HepG2 (cell line): ENCODE data around the gene TMEM185B. TPM values are rescaled to one million over a fixed set of nuclear protein-coding genes. Genes with fewer than 3 reads are reported as not detected.
A peak's percentile ranks its signal among the peaks of the same experiment; 100 is the strongest.

Experiments used
- CREB1 ChIP-seq, 2 experiments: fragments of 450-650 bp in 1 of 2; IDR thresholded peaks; 2 replicates each; pipeline ENCODE4 v1.6.1; 2016 to 2017; ENCODE audit warnings: control low read depth in 1 of 2, mild to moderate bottlenecking in 1 of 2, missing compliant biosample characterization in 1 of 2, missing genetic modification characterization in 1 of 2
- NFKB2 ChIP-seq: sonication (generic); formaldehyde crosslinking; IDR thresholded peaks from 2 replicates; pipeline ENCODE4 v1.4.0; 2020; ENCODE audit warnings: missing genetic modification reagents, borderline replicate concordance
- PPARG ChIP-seq: conservative IDR thresholded peaks from 2 replicates; pipeline ENCODE4 v1.6.1; 2016; ENCODE audit warnings: missing biosample characterization, missing genetic modification reagents
- SAFB2 ChIP-seq: sonication (generic); formaldehyde crosslinking; IDR thresholded peaks from 2 replicates; pipeline ENCODE4 v1.5.1; 2020; ENCODE audit warnings: missing genetic modification reagents, low read depth, mild to moderate bottlenecking, borderline replicate concordance
- SOX6 ChIP-seq, 2 experiments: fragments of 450-650 bp in 1 of 2; sonication (generic) in 1 of 2; formaldehyde crosslinking in 1 of 2; IDR thresholded peaks; 2 replicates each; pipeline versions ENCODE4 v1.4.0 to v1.6.1; 2017 to 2020; ENCODE audit warnings: antibody characterized with exemption in 1 of 2, mild to moderate bottlenecking in 1 of 2, missing genetic modification reagents in 1 of 2
- ZNF605 ChIP-seq: sonication (generic); formaldehyde crosslinking; IDR thresholded peaks from 2 replicates; pipeline ENCODE4 v1.8.0; 2022; ENCODE audit warnings: mild to moderate bottlenecking, missing genetic modification reagents
- polyA plus RNA-seq, 8 experiments: library from polyadenylated mRNA; depleted of rRNA in 3 of 8; stranded (reverse) in 7 of 8; unstranded in 1 of 8; fragments of >200 nt; fragmentation: Illumina TruSeq in 4 of 8; extraction: Trizol in 4 of 8; gene quantifications; 2 replicates each; pipeline versions ENCODE4 v1.2.1 to v1.2.3, GENCODE V29; 2011 to 2016; ENCODE audit warnings: low read depth in 4 of 8, missing spikeins in 1 of 8, mixed read lengths in 1 of 8; ENCODE audit not compliant: insufficient read depth in 1 of 8
- total RNA-seq, 5 experiments: library from RNA; depleted of rRNA; stranded (reverse); fragments of >200 nt; fragmentation: Illumina TruSeq; extraction: Trizol; gene quantifications; 2 replicates each; pipeline ENCODE4 v1.2.3, GENCODE V29; 2016; ENCODE audit warnings: low read depth in 1 of 5
- TF ChIP-seq, protein P1 (sequence below), 2 experiments: fragments of 450-650 bp in 1 of 2; sonication (generic) in 1 of 2; formaldehyde crosslinking in 1 of 2; IDR thresholded peaks; 2 replicates each; pipeline versions ENCODE4 v1.6.1 to v1.8.0; 2016 to 2022; ENCODE audit warnings: antibody characterized with exemption in 1 of 2, mild to moderate bottlenecking in 1 of 2, missing genetic modification reagents in 1 of 2
- TF ChIP-seq, protein P2 (sequence below): sonication (generic); formaldehyde crosslinking; IDR thresholded peaks from 2 replicates; pipeline ENCODE4 v1.4.0; 2020; ENCODE audit warnings: mild to moderate bottlenecking, low read depth, missing genetic modification reagents
- TF ChIP-seq, protein P3 (sequence below): sonication (generic); formaldehyde crosslinking; IDR thresholded peaks from 2 replicates; pipeline ENCODE4 v1.5.0; 2020; ENCODE audit warnings: mild to moderate bottlenecking, missing genetic modification reagents
- TF ChIP-seq, protein P4 (sequence below): sonication (generic); formaldehyde crosslinking; IDR thresholded peaks from 2 replicates; pipeline ENCODE4 v1.8.1; 2022; ENCODE audit warnings: low read depth, mild to moderate bottlenecking, missing genetic modification reagents

TMEM185B gene
- total and polyA plus RNA-seq, 2 of the 13 experiments (the other 11 are each of a cell fraction or from before 2014, with no cell fraction given) = 5.6 to 7.0 TPM

DNA sequence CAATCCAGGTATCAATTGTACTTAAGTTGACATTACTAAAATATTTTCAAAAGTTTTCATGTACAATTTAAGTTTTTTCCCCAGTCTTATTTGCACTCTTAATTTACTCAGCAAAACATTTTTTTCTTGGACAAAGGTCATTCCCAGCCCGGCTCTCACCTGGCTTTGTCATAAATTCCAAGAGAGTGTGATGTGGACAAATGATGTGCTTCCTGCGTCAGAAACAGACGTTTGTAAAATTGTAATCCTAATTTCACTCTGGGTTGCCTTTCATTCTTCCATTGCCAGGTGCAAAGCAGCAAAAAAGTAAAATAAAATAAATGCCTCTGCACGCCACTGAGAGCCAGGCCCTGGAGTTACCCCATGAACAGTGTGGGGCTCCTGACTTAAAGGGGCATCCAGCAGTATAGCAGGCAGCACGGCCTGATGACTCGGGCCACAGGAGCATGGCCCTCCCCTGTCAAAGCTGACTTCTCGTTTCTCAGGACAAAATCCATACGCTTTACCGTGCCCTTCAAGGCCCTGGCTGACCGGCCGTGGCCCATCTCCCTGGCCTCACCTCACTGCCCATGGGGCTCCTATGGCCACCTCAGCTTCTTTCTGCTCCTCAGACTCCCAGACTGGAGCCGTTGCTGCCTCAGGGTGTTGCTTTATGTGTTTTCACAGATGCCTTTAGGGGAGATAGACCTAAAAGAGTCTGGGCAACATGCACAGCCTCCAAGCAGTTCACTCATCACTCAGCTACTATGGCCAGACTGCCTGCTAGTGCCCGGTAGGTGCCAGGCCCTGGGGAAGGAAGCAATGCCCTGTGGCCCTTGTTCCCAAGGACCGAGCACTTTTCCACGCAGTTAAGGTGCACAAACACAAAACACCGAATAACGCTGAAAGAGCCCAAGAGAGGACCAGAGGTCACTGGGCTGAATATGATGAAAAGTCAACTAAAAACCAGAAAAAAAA lies 7.6 kb upstream of the TMEM185B start (continued):
- TF ChIP-seq, protein P1, sequence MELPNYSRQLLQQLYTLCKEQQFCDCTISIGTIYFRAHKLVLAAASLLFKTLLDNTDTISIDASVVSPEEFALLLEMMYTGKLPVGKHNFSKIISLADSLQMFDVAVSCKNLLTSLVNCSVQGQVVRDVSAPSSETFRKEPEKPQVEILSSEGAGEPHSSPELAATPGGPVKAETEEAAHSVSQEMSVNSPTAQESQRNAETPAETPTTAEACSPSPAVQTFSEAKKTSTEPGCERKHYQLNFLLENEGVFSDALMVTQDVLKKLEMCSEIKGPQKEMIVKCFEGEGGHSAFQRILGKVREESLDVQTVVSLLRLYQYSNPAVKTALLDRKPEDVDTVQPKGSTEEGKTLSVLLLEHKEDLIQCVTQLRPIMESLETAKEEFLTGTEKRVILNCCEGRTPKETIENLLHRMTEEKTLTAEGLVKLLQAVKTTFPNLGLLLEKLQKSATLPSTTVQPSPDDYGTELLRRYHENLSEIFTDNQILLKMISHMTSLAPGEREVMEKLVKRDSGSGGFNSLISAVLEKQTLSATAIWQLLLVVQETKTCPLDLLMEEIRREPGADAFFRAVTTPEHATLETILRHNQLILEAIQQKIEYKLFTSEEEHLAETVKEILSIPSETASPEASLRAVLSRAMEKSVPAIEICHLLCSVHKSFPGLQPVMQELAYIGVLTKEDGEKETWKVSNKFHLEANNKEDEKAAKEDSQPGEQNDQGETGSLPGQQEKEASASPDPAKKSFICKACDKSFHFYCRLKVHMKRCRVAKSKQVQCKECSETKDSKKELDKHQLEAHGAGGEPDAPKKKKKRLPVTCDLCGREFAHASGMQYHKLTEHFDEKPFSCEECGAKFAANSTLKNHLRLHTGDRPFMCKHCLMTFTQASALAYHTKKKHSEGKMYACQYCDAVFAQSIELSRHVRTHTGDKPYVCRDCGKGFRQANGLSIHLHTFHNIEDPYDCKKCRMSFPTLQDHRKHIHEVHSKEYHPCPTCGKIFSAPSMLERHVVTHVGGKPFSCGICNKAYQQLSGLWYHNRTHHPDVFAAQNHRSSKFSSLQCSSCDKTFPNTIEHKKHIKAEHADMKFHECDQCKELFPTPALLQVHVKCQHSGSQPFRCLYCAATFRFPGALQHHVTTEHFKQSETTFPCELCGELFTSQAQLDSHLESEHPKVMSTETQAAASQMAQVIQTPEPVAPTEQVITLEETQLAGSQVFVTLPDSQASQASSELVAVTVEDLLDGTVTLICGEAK (IDR thresholded peaks at IDR 0.05) = no peak
- TF ChIP-seq, protein P1 (CRISPR knock-in tag; IDR thresholded peaks at IDR 0.05) = 0 out of 2 replicates have a peak, but pooled peaks have one; percentile 22
- TF ChIP-seq, protein P2, sequence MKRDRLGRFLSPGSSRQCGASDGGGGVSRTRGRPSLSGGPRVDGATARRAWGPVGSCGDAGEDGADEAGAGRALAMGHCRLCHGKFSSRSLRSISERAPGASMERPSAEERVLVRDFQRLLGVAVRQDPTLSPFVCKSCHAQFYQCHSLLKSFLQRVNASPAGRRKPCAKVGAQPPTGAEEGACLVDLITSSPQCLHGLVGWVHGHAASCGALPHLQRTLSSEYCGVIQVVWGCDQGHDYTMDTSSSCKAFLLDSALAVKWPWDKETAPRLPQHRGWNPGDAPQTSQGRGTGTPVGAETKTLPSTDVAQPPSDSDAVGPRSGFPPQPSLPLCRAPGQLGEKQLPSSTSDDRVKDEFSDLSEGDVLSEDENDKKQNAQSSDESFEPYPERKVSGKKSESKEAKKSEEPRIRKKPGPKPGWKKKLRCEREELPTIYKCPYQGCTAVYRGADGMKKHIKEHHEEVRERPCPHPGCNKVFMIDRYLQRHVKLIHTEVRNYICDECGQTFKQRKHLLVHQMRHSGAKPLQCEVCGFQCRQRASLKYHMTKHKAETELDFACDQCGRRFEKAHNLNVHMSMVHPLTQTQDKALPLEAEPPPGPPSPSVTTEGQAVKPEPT (CRISPR knock-in tag) = 0 out of 2 replicates have a peak, but pooled peaks have one; percentile 45
- TF ChIP-seq, protein P3, sequence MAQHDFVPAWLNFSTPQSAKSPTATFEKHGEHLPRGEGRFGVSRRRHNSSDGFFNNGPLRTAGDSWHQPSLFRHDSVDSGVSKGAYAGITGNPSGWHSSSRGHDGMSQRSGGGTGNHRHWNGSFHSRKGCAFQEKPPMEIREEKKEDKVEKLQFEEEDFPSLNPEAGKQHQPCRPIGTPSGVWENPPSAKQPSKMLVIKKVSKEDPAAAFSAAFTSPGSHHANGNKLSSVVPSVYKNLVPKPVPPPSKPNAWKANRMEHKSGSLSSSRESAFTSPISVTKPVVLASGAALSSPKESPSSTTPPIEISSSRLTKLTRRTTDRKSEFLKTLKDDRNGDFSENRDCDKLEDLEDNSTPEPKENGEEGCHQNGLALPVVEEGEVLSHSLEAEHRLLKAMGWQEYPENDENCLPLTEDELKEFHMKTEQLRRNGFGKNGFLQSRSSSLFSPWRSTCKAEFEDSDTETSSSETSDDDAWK = no peak
- TF ChIP-seq PPARG (CRISPR knock-in tag) (0 out of 2 replicates have a peak, but pooled peaks have one; percentile 43), SOX6 (IDR thresholded peaks at IDR 0.05) (no peak), SOX6 (CRISPR knock-in tag; IDR thresholded peaks at IDR 0.05) (0 out of 2 replicates have a peak, but pooled peaks have one; percentile 15), CREB1 (IDR thresholded peaks at IDR 0.05) (no peak), CREB1 (CRISPR knock-in tag; IDR thresholded peaks at IDR 0.05) (no peak), NFKB2 (CRISPR knock-in tag) (peak; percentile 52; the same call in 1 of the 2 replicates), ZNF605 (CRISPR knock-in tag) (0 out of 2 replicates have a peak, but pooled peaks have one; percentile 23), SAFB2 (CRISPR knock-in tag) (no peak)
- TF ChIP-seq, protein P4, sequence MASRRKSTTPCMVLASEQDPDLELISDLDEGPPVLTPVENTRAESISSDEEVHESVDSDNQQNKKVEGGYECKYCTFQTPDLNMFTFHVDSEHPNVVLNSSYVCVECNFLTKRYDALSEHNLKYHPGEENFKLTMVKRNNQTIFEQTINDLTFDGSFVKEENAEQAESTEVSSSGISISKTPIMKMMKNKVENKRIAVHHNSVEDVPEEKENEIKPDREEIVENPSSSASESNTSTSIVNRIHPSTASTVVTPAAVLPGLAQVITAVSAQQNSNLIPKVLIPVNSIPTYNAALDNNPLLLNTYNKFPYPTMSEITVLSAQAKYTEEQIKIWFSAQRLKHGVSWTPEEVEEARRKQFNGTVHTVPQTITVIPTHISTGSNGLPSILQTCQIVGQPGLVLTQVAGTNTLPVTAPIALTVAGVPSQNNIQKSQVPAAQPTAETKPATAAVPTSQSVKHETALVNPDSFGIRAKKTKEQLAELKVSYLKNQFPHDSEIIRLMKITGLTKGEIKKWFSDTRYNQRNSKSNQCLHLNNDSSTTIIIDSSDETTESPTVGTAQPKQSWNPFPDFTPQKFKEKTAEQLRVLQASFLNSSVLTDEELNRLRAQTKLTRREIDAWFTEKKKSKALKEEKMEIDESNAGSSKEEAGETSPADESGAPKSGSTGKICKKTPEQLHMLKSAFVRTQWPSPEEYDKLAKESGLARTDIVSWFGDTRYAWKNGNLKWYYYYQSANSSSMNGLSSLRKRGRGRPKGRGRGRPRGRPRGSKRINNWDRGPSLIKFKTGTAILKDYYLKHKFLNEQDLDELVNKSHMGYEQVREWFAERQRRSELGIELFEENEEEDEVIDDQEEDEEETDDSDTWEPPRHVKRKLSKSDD (CRISPR knock-in tag) = no peak
